HG03103 (cell line): ENCODE data around the gene CRACR2A.

Experiments used
- ATAC-seq: cut with Tn5 transposase; IDR thresholded peaks from one replicate; pipeline ENCODE4 v1.9.1; 2021; ENCODE audit warnings: low read depth; ENCODE audit not compliant: unreplicated experiment

CRACR2A gene

DNA sequence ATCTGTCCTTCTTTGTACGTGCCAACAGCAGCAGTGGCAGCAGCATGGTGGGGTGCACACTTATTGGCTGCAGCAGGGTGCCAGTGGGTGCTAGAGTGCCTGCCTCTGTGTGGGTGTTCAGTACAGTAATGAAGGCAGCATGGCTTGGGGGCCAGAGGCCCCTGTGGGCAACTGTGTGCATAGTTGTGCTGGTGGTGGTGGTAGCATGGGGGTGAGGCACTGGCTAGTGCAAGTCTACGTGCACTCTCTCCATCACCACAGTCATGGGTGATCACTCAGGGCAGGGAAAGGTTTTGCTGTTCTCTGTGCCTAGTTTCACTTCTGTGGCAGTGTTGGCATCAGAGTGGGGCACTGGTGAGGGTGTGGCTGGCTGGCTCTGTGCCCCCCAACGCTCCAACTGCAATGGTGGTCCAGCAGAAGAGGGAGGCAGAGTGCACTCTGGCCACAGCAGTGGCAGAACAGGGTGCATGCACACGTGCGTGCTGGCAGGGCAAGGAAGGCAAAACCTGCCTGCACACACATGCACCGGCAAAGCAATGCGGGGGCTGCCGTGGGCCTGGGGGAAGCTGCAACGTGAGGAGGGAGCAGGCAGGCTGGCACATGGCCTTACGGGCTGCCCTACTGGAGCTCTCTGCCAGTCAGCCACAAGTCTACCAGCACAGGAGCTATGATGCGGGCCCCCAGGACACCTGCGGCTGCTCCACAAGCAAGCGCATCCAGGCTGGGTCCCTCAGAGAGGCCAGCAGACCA is 60.1 kb downstream of the CRACR2A start:
- no peak for ATAC-seq

- ATAC-seq, result no peak
Observed at GRCh38 chr12:3686463-3686862, 66.4 kb downstream of the CRACR2A start.

DNA sequence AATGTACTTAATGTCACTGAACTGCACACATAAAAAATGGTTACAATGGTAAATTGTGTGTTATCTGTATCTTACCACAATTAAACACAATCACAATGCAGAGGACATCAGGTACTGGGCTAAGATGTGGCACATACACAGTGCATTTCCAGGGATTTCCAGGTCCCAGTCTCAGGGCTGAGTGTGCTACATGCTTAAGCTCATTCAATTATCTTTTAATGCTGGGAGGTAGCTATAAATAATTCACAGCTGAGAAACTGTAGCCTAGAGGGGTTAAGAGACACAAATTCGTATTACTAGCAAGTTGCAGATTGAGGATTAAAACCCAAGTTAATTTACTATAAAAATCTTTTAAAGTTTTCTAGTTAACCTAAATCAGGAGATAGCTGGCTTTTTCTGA is 67.1 kb downstream of the CRACR2A start:
- ATAC-seq, result no peak

DNA sequence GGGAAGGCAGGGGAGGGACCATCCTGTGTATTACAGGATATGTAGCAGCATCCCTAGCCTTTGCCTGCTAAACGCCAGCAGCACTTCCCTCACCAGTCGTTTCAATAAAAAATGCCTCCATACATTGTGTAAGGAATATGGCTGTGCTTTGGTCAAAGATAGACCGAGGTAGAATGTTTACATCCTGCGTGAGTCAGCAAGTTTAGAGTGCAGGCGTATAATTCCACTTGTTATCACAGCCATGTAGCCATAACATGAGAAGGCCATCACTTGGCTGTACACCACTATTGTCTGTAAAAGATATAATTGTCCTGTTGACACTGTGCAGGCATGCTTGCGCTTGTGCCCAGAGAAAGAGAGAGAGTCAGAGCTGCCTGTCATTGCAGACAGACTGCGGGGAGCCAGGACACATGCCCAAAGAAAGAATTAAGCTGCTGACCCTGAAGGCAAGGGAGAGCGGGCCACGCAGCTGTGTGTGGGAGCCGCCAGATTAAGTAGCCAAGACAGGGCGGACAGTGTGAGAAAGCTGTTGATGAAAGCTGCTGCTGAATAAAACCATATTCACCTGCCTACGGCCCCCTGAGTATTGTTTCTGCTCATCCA is 68.4 kb downstream of the CRACR2A start:
- no peak for ATAC-seq

DNA sequence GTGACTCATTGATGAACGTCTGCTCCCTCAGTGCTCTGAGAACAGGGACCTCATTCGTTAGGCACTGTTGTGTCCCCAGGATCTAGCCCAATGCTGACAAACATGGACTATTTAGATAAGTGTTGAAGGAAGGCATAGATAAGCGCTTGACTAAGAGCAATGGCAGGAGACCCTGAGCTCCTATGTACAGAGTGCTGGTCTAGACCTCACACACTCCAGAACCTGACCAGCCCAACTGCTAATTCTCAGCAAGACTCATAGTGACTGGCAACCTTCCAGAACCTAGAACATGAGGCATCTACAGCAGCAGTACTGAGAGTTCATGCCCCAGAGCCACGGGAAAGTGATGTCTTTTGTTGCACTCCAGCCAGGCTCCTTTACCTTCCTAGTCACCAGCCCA is 69.2 kb downstream of the CRACR2A start:
- no peak for ATAC-seq

- no peak for ATAC-seq
Observed at GRCh38 chr12:3681595-3682061, 71.3 kb downstream of the CRACR2A start.

- ATAC-seq, result no peak
Observed at GRCh38 chr12:3680919-3681594, 71.9 kb downstream of the CRACR2A start.

- ATAC-seq, result no peak
Observed at GRCh38 chr12:3679831-3680230, 73.1 kb downstream of the CRACR2A start.

DNA sequence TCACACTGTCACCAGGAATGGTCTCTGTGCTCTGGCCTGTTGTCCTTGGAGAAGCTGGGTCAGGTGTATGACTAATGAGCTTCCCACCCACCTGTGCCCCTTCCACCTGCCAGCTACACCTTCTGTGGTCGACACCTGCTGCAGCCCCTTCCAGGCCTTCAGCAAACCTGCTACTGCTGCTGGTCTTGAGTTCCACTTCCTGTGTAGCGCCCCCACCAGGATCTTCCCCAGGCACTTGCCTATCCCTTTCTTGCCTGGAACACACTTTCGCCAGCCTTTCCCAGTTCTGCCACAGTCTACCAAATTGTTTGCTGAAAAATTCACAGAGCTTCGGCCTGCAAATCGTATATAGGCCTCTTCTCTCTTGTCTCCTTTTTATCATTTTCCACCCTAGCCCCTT is 75.3 kb downstream of the CRACR2A start:
- no peak for ATAC-seq

DNA sequence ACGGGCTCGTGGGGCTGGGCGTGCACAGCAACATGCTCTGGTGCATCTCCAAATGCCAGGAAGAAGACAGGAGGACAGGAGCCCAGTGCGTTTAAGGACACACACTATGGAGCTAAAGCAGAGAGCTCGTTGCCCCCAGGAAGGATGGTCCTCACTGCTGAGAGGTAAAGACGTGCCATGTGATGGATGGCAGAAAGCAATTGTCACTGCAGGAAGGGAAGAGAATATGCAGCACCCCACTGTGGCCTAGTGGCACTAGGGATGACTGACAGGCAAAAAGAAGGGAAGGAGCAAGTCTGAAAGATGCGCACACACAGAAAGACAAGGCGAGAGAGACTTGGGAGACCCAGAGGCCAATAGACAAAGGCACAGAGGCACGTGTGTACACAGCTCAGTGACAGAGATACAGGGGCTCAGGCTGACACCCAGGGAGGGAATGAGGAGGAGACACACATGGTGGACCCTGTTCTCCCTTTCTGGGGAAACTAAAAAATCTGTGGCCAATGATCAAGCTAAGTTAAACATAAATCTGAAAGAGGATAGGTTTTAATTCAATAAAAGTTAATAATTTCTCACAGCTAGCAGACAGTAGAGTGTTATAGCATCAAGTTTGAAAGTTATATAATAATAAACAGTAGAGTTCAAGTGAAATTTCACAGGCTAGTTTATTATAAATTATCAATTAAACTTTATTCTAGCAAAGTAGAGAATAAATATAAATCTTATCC is 78.8 kb downstream of the CRACR2A start:
- no peak for ATAC-seq

- no peak for ATAC-seq
Observed at GRCh38 chr12:3672113-3672509, 80.8 kb downstream of the CRACR2A start.

- no peak for ATAC-seq
Observed at GRCh38 chr12:3671330-3672112, 81.4 kb downstream of the CRACR2A start.

GRCh38 chr12:3670083-3670620 is 82.8 kb downstream of the CRACR2A start:
- ATAC-seq, result no peak

DNA sequence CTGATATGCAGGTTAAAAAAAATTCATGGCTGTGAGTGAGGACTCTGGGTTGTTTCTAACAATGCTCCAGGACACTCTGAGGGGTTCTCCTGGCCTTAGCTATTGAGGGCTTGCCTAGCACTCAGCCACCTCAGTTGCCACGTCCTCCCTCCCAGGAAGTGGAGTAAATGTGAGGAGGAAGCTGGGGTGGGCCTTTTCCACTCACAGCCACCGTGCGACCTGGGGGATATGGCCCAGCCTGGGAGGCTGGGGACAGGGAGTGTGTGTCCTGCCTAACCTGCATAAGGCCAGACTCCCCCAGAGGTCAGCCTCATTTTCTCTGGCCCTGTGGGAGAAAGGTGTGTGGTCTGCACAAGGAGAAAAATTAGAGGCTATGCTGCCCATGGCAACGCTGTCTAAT is 83.3 kb downstream of the CRACR2A start:
- ATAC-seq, result no peak

GRCh38 chr12:3668479-3669165 is 84.3 kb downstream of the CRACR2A start:
- no peak for ATAC-seq

DNA sequence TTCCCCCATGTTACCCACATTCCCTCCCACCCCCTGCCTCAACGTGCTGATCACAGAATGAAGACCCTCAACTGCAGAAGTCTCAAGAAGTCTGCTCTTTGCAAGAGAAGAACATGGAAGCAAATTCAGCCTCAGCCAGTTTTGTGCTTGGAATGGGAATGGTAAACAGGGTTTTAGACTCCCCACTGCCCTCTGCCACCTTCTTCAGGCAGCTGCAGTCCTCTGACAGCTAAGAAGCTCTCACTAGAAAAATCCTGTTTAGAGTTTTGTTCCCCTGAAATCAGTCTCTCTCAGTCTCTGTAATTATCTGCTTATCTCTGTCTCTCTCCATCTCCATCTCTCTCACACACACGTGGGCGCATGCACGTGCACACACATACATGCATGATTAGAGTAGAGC is 85.4 kb downstream of the CRACR2A start:
- ATAC-seq, result no peak

DNA sequence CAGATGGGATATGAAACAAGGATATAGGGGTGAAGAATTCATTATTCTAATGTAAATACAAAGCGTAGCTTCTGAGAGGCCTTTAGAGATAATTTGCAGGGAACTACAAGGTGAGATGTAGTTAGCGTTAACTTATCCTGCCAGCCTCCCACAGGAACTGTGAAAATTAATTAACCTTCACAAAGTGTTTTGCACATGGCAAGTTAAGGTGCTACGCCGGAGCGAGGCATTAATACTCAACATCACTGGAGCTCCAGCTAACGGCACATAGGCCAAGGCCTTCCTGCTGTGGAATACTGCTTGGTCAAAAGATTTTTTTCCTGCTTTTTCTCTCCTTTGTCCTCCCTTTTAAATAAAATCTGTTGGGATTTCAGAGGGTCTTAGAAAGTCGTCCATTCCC is 86.5 kb downstream of the CRACR2A start:
- ATAC-seq, result no peak

DNA sequence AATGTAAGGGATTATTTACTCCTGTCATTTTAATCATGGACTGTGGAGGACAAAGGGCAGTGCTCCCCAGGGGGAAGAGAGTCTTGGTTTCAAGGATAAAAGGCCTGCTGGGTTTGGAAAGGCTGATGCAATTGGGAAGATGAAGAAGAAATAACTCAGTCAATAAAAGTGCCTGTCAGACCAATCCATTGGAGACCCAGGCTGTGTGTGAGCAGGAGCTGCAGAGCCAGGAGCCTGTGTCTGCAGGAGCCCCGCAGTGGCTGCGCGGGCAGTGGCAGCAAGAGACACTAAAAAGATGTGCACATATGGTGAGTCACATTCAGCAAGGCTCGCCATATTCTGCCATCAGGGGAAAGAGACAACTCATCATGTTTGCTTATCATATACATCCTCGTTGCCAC is 90.4 kb downstream of the CRACR2A start:
- no peak for ATAC-seq

DNA sequence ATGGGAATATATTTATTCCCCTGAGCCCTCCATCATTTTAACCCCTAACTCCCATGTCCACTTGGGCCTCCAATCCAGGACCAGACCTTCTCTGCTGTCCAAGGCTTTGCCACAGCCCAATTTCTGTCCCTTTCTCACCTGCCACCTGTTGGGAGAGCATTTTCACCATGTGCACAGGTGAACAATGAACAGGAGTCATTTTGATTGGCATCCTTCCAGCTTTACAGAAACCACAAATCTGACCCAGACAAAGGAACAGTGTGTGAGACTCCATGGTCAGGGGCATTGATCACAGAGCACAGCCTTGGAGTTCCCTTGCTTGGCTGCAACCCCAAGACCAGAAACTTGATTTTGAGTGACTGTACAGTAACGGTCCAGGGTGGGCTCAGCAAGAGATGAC is 91.9 kb downstream of the CRACR2A start:
- no peak for ATAC-seq
